Endothelial cell of umbilical vein (primary cell): ENCODE measurements around the gene SLC2A4. TPM values are rescaled to one million over a fixed set of nuclear protein-coding genes. Genes with fewer than 3 reads are reported as not detected.

Experiments used
- BruUV-seq: library from RNA; stranded (reverse); fragments of 400-500 nt; replicated peaks from 2 replicates; lab custom pipeline; 2021; lab: Mats Ljungman, UMichigan
- CTCF ChIA-PET: fragments of 300-600, 350-600 bp; sonication (Branson Sonifier 250); formaldehyde crosslinking; loops from one replicate; lab custom pipeline; 2021; ENCODE audit warnings: antibody characterized with exemption, inconsistent platforms; lab: Charles Lee
- POLR2A ChIA-PET: fragments of 300-600, 350-600 bp; sonication (Branson Sonifier 250); formaldehyde crosslinking; loops from one replicate; lab custom pipeline; 2021; ENCODE audit warnings: antibody characterized with exemption, inconsistent platforms; lab: Charles Lee
- DNase-seq: peaks from one replicate; pipeline ENCODE4 v3.0.0-alpha.2; 2011; ENCODE audit warnings: low read depth, low spot score
- FAIRE-seq: peaks from 2 replicates; lab custom pipeline; 2011; peaks lifted over from hg19 to GRCh38; lab: Jason Lieb, UNC
- H2AFZ ChIP-seq: 2 replicates; pipeline ENCODE4 v1.6.0; 2012; ENCODE audit warnings: low read depth, low read length, control low read depth, inconsistent platforms
- H3K27ac ChIP-seq: 2 replicates; pipeline ENCODE4 v1.5.1; 2011; ENCODE audit warnings: low read depth, mild to moderate bottlenecking, control low read depth, low read length, moderate library complexity; ENCODE audit not compliant: insufficient read depth
- H3K27me3 ChIP-seq, 2 experiments: 2 replicates each; pipeline versions ENCODE4 v1.6.0 to v1.6.1; 2011; ENCODE audit warnings: low read length in 2 of 2, mixed read lengths in 1 of 2; ENCODE audit not compliant: control insufficient read depth in 2 of 2, insufficient read depth in 2 of 2
- H3K36me3 ChIP-seq, 2 experiments: 2 replicates in 1 of 2; 3 replicates in 1 of 2; pipeline ENCODE4 v1.5.1; 2011; ENCODE audit warnings: low read length in 2 of 2, mild to moderate bottlenecking in 1 of 2, moderate library complexity in 1 of 2; ENCODE audit not compliant: control insufficient read depth in 2 of 2, insufficient read depth in 2 of 2; ENCODE audit errors: extremely low read depth in 1 of 2
- H3K4me1 ChIP-seq: 3 replicates; pipeline ENCODE4 v1.5.1; 2011; ENCODE audit warnings: mild to moderate bottlenecking, low read length; ENCODE audit not compliant: control insufficient read depth, insufficient read depth; ENCODE audit errors: extremely low read depth
- H3K4me2 ChIP-seq: 2 replicates; pipeline ENCODE4 v1.6.1; 2011; ENCODE audit warnings: low read length, control low read depth, mixed read lengths; ENCODE audit not compliant: insufficient read depth
- H3K4me3 ChIP-seq, 3 experiments: fragments of 200-600 bp in 1 of 3; sonication (generic), shearing (Covaris generic) in 1 of 3; replicated peaks in 1 of 3; 2 replicates each; pipeline ENCODE4 v1.5.1; 2011 to 2016; ENCODE audit warnings: control low read depth in 3 of 3, low read length in 3 of 3, mild to moderate bottlenecking in 2 of 3, inconsistent platforms in 1 of 3, low read depth in 1 of 3, moderate library complexity in 1 of 3; ENCODE audit not compliant: insufficient read depth in 1 of 3
- H3K79me2 ChIP-seq: 2 replicates; pipeline ENCODE4 v1.6.0; 2012; ENCODE audit warnings: low read length, inconsistent platforms; ENCODE audit not compliant: control insufficient read depth, insufficient read depth
- H3K9ac ChIP-seq: replicated peaks from 2 replicates; pipeline ENCODE3; 2011; ENCODE audit warnings: low read length, control low read depth; ENCODE audit not compliant: insufficient read depth; ENCODE audit errors: extremely low read depth
- H3K9me1 ChIP-seq: replicated peaks from 3 replicates; pipeline ENCODE4 v1.6.0; 2011; ENCODE audit warnings: mild to moderate bottlenecking, low read length; ENCODE audit not compliant: control insufficient read depth, insufficient read depth; ENCODE audit errors: extremely low read depth
- H3K9me3 ChIP-seq: replicated peaks from 2 replicates; pipeline ENCODE4 v1.5.1; 2012; ENCODE audit warnings: low read length, inconsistent platforms; ENCODE audit not compliant: control insufficient read depth, insufficient read depth
- H4K20me1 ChIP-seq: replicated peaks from 2 replicates; pipeline ENCODE3; 2011; ENCODE audit warnings: mild to moderate bottlenecking, low read length; ENCODE audit not compliant: control insufficient read depth, insufficient read depth; ENCODE audit errors: extremely low read depth
- CTCF ChIP-seq, 2 donors: IDR thresholded peaks; 1 replicate in 1 of 2; 2 replicates in 1 of 2; pipeline ENCODE4 v1.5.1; 2011; ENCODE audit warnings: low read length in 2 of 2, mild to moderate bottlenecking in 2 of 2, moderate library complexity in 2 of 2, control low read depth in 1 of 2, inconsistent platforms in 1 of 2, low read depth in 1 of 2; ENCODE audit not compliant: insufficient read depth in 1 of 2; ENCODE audit errors: extremely low read depth in 1 of 2
- EZH2 ChIP-seq: IDR thresholded peaks from 2 replicates; pipeline ENCODE4 v1.6.1; 2012; ENCODE audit warnings: borderline replicate concordance, low read depth, mild to moderate bottlenecking, moderate library complexity, low read length, inconsistent platforms; ENCODE audit not compliant: severe bottlenecking
- FOS ChIP-seq: IDR thresholded peaks from 2 replicates; pipeline ENCODE4 v1.6.1; 2011; ENCODE audit warnings: mild to moderate bottlenecking, low read length, moderate library complexity, borderline replicate concordance; ENCODE audit not compliant: insufficient read depth
- GATA2 ChIP-seq: IDR thresholded peaks from 2 replicates; pipeline ENCODE4 v1.7.0; 2011; ENCODE audit warnings: low read depth, mild to moderate bottlenecking, moderate library complexity, mixed read lengths, low read length; ENCODE audit not compliant: insufficient read length, insufficient read depth
- JUN ChIP-seq: IDR thresholded peaks from 2 replicates; pipeline ENCODE4 v1.6.1; 2011; ENCODE audit warnings: borderline replicate concordance, low read depth; ENCODE audit not compliant: insufficient read length, insufficient read depth
- MAX ChIP-seq: IDR thresholded peaks from 2 replicates; pipeline ENCODE4 v1.6.1; 2011; ENCODE audit not compliant: insufficient read depth, insufficient read length
- MYC ChIP-seq: IDR thresholded peaks from one replicate; pipeline ENCODE4 v1.6.1; 2011; ENCODE audit warnings: mild to moderate bottlenecking, low read depth, low read length
- POLR2A ChIP-seq: IDR thresholded peaks from 2 replicates; pipeline ENCODE4 v1.6.1; 2012; ENCODE audit warnings: low read depth, mild to moderate bottlenecking, control low read depth, low read length
- POLR2AphosphoS5 ChIP-seq: IDR thresholded peaks from 2 replicates; pipeline ENCODE4 v1.6.1; 2012; ENCODE audit warnings: low read depth, mild to moderate bottlenecking, control low read depth, low read length, moderate library complexity; ENCODE audit not compliant: insufficient read depth
- dilution Hi-C: fragments of 300-500 bp; cut with MboI; formaldehyde crosslinking; loops from one replicate; pipeline ENCODE4 v1.15.0; 2019; ENCODE audit warnings: low sequenced_read_pairs; ENCODE audit not compliant: extremely low pct_ligation_motif_present
- intact Hi-C: fragments of 100-400 bp; cut with micrococcal nuclease; formaldehyde crosslinking; loops from one replicate; pipeline ENCODE4 v1.10.0; 2022
- polyA plus RNA-seq, 4 experiments: library from polyadenylated mRNA; depleted of rRNA in 3 of 4; stranded (reverse) in 3 of 4; unstranded in 1 of 4; fragments of >200 nt; gene quantifications; 2 replicates each; pipeline versions ENCODE4 v1.2.1 to v1.2.3, GENCODE V29; 2011 to 2012; ENCODE audit warnings: missing spikeins in 1 of 4
- total RNA-seq: library from RNA; stranded (reverse); gene quantifications from 2 replicates; pipeline ENCODE4 v1.2.3, GENCODE V29; 2021

The SLC2A4 gene
- total and polyA plus RNA-seq, 2 donors (not counting 3 experiments of a cell fraction or from before 2014, with no cell fraction given), result 0.12 TPM; not detected in 1

GRCh38 chr17:7325031-7325528 is 43.6 kb downstream of the SLC2A4 start:
- intact Hi-C loops, result no loop called here
- Histone ChIP-seq H3K36me3 (peaks cover 10 to 41% of the 10 kb centered on the region in 2 experiments), H3K9ac (no peak overlapping the region), H3K4me2 (no peak overlapping the region), H3K79me2 (peaks cover 10% of the 10 kb centered on the region), H3K4me1 (peaks cover 6% of the 10 kb centered on the region), H3K27me3 (no peaks in the 10 kb centered on the region), H3K9me3 (no peaks in the 10 kb centered on the region), H4K20me1 (no peaks in the 10 kb centered on the region), H3K4me3 (no peak overlapping the region), H3K9me1 (no peaks in the 10 kb centered on the region), H2AFZ (no peak overlapping the region), H3K27ac (no peak overlapping the region)
- TF ChIP-seq GATA2 (no peak), JUN (no peak), FOS (no peak), POLR2A (no peak), MYC (no peak), EZH2 (no peak), POLR2AphosphoS5 (no peak), CTCF (IDR thresholded peaks at IDR 0.05; ENCODE audit: extremely low read depth in 1 of 2, insufficient read depth in 1 of 2, low read depth in 1 of 2, low read length in 2 of 2) (no peak), MAX (no peak)
- DNase-seq (no peak), FAIRE-seq (no peak)
- ChIA-PET CTCF (interaction anchor here (0.7 to 1.8 kb wide), 11 partner anchors 12 to 280 kb away, joined by 3 to 13 read pairs (median 3); partner anchors contain the start of genes ACAP1, SLC2A4 and TNFSF13), POLR2A (no interaction called here)
- dilution Hi-C loops, result no loop called here
- no TSS peak for BruUV-seq
